NCI-H187 treated with DMSO at 0.1 percent for 48 hours (cell line): Measurements from ENCODE around the gene CHRNA5.
"Not testable (repeated sequence)": the region's sequence is repeated elsewhere in the genome, so short reads cannot be mapped to it uniquely, and the experiment has no call there.

Source experiments
- DNase-seq: peaks from one replicate; lab custom pipeline; 2025; lab: John Stamatoyannopoulos, UW

Gene CHRNA5

GRCh38 chr15:78565097-78565950 is at the start of gene CHRNA5:
Gene CHRNA5 (plus strand): TSS chr15:78565520. CDS start chr15:78565720, 200 bp downstream.
- peak; percentile 79 for DNase-seq

- not testable (repeated sequence) for DNase-seq
These were observed 45.3 kb upstream of the CHRNA5 start for GRCh38 chr15:78520035-78520434.

GRCh38 chr15:78524230-78524629 is 41.1 kb upstream of the CHRNA5 start:
- no peak for DNase-seq

GRCh38 chr15:78527325-78527724 is 38.0 kb upstream of the CHRNA5 start:
- no peak for DNase-seq

GRCh38 chr15:78533331-78533730 is 32.0 kb upstream of the CHRNA5 start:
- no peak for DNase-seq

DNA sequence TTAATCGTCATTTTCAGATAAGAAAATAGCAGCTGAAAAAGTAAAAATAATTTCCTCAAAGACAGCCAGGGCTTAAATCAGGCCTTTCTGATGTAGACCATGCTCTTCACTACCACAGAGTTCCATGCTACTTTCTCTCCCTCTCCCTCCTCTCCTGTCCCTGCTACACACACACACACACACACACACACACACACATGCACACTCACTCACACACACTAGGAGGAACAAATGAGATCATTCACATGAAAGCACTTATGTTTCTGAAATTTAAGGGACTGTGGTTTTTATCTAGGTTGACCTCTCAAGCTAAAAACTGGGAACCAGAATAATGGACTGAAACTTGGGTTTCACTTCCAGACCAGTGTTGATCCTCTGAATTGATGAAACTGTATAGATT is 29.2 kb upstream of the CHRNA5 start:
- no peak for DNase-seq

DNA sequence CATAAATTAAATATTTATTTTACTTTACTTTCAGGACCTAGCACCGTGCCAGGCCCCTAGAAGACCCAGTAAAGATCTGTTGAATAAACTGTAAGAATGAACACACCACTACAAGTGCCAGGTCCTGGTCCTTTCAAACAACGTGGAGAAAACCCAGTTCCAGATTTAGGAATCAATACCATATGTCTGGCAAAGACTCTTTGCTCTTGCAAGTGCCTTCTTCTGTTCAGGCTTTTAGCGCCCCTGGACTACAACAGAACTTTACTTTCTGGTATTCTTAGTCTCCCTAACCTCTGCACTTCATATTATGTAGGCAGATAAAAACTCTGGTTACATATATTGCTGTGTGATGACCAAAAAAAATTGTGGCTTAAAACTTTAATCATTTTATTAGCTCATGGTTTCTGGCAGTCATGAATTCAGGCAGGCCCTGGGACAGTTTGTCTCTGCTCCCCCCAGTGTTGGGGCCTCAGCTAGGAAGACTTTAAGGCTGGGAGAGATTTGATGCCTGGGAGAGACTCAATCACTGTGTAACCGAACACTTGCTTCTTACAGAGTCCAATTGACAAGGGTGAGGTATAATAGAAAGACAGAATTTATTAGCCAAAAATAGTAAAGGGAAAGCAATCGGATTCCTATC is 27.9 kb upstream of the CHRNA5 start:
- DNase-seq = no peak

DNA sequence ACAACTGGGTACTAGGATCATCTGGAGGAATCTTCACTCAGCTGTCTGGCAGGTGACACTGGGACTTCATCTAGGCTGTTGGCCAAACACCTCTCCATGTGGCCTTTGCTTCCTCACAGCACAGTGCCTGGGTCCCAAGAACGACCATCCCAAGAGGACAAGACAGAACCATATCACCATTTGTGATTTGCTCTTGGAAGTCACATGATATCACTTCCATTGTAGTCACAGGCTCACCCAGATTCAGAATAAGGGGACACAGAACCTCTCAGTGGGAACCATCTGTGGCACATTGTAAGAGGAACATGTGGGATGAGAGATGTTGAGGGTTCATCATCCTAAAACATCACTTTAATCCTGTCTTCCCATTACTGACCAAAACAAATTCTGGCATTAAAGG is 27.0 kb upstream of the CHRNA5 start:
- DNase-seq = no peak

GRCh38 chr15:78539464-78540140 is 25.7 kb upstream of the CHRNA5 start:
- not testable (repeated sequence) for DNase-seq

GRCh38 chr15:78540141-78540870 is 25.0 kb upstream of the CHRNA5 start, which contains the start of gene PSMA4:
Gene PSMA4 (plus strand): TSS chr15:78540444. CDS start chr15:78541928, 1,484 bp downstream.
- no peak for DNase-seq

GRCh38 chr15:78540871-78541743 is 24.2 kb upstream of the CHRNA5 start:
- DNase-seq = no peak

DNA sequence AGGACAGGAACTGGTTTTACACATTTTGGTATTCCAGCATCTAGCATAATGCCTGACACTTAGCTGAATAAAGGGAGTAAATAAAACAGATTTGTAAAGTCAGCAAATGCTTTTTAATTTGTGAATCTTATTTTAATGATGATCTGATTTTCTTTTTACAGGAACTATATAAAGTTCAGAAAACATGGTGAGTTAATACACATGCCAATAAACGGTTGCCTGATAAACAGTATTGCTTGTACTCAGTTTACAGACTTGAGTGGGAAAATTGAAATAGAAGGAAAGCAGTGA is 23.6 kb upstream of the CHRNA5 start:
- no peak for DNase-seq

- DNase-seq = no peak
These were observed 22.7 kb upstream of the CHRNA5 start for GRCh38 chr15:78542647-78543046.

DNA sequence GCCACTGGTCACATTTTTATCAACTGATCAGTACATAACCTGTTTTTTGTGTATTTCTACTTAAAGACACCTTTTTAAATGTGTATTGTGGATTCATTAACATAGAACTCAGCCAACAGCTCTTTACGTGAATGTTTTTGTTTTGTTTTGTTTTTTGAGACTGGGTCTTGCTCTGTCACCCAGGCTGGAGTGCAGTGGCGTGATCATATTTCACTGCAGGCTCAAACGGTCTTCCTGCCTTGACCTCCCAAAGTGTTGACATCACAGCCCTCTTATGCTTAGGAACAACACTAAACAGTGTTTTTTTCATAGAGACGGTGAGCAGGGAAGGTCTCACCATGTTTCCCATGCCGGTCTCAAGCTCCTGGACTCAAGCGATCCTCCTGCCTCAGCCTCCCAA is 15.1 kb upstream of the CHRNA5 start:
- no peak for DNase-seq

DNA sequence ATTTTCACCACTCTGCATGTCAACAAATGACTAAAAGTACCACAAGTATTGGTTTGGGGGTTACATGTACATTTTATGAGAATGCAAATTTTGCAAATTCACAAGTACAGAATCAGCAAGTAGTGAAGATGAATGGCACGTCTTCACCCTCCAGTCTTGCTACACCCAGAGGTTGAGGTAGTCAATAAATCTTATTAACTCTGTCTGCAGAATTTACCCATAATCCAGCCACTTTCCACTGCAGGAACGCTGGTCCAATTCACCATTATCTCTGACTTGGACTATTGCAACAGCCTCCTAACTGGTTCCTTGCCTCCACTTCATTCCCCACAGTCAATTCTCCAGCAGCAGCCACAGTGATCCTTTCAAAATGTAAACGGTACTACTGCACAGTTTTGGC is 14.5 kb upstream of the CHRNA5 start:
- DNase-seq = no peak

- no peak for DNase-seq
These were observed 13.4 kb upstream of the CHRNA5 start for GRCh38 chr15:78551902-78552301.

- no peak for DNase-seq
These were observed 12.7 kb upstream of the CHRNA5 start for GRCh38 chr15:78552597-78552996.

DNA sequence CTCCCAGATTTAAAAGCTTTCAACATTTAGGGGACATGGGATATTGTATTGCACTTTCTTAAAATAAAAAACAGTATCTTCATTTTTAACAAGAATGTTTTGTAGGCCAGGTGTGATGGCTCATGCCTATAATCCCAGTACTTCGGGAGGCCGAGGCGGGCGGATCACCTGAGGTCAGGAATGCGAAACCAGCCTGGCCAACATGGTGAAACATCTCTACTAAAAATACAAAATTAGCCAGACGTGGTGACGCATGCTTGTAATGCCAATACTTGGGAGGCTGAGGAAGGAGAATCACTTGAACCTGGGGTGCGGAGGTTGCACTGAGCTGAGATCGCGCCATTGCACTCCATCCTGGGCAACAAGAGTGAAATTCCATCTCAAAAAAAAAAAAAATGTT is 5.1 kb upstream of the CHRNA5 start:
- DNase-seq = not testable (repeated sequence)

DNA sequence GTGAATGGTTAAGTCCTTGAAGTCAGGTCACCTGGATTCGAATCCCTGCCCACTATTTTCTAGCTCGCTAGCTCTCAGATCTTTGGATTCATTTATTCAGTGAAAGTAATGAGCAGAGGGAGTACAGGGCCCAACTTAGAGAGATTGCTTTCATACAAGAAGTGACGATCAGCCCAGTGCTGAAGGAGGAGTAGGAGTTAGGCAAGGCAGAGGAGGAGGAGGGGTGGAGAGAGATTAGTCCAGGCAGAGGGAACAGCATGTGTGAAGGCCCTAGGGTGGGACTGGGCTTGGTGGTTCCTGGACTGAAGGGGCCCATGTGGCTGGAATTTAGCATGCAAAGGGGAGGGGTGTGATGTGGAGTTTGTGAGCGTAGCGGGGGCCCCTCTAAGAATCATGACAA is 3.8 kb upstream of the CHRNA5 start:
- no peak for DNase-seq

- DNase-seq = no peak
These were observed 2.2 kb upstream of the CHRNA5 start for GRCh38 chr15:78563092-78563491.

GRCh38 chr15:78564743-78565096 is 600 bp upstream of the CHRNA5 start:
- no peak for DNase-seq
